Aorta (tissue), 5 donors: ENCODE data around the gene WDR88. TPM values are rescaled to one million over a fixed set of nuclear protein-coding genes. Genes with fewer than 3 reads are reported as not detected.

Experiments used
- ATAC-seq: fragments of 200-7000 bp; cut with Tn5 transposase; one replicate; pipeline ENCODE4 v1.9.1; 2022; ENCODE audit warnings: moderate library complexity; ENCODE audit not compliant: low FRiP score
- DNase-seq, 2 donors: peaks; one replicate each; pipeline ENCODE4 v3.0.0-alpha.2; 2020
- H3K27ac ChIP-seq, 2 donors: one replicate each; pipeline ENCODE4 v1.5.1; 2013; ENCODE audit warnings: low read length in 2 of 2, mild to moderate bottlenecking in 2 of 2, moderate library complexity in 2 of 2, control low read depth in 1 of 2, inconsistent platforms in 1 of 2, low read depth in 1 of 2
- H3K27me3 ChIP-seq, 2 donors: one replicate each; pipeline ENCODE4 v1.6.1; 2013; ENCODE audit warnings: control low read depth in 1 of 2, low read length in 1 of 2, mild to moderate bottlenecking in 1 of 2, moderate library complexity in 1 of 2; ENCODE audit not compliant: insufficient read depth in 2 of 2, control insufficient read depth in 1 of 2
- H3K36me3 ChIP-seq, 2 donors: one replicate each; pipeline ENCODE4 v1.6.1; 2013; ENCODE audit warnings: control low read depth in 1 of 2, low read length in 1 of 2, mild to moderate bottlenecking in 1 of 2; ENCODE audit not compliant: insufficient read depth in 2 of 2, control insufficient read depth in 1 of 2
- H3K4me1 ChIP-seq, 2 donors: one replicate each; pipeline ENCODE4 v1.6.1; 2013; ENCODE audit warnings: low read length in 2 of 2, control low read depth in 1 of 2, mild to moderate bottlenecking in 1 of 2, moderate library complexity in 1 of 2; ENCODE audit not compliant: insufficient read depth in 2 of 2, control insufficient read depth in 1 of 2
- H3K4me3 ChIP-seq, 2 donors: one replicate each; pipeline ENCODE4 v1.5.1; 2013; ENCODE audit warnings: low read length in 2 of 2, control low read depth in 1 of 2, mild to moderate bottlenecking in 1 of 2
- H3K9me3 ChIP-seq: one replicate; pipeline ENCODE4 v1.6.1; 2013; ENCODE audit warnings: mild to moderate bottlenecking, low read length; ENCODE audit not compliant: control insufficient read depth
- WGBS, 2 donors: extraction: QIAGEN DNeasy Blood & Tissue Kit; methylation state at CpG; one replicate each; pipeline ENCODE4 v1.1.7; 2013; 5-methylcytosine and 5-hydroxymethylcytosine counted together
- intact Hi-C, 2 donors: fragments of 100-400 bp; cut with DNase I; formaldehyde crosslinking; loops; one replicate each; pipeline versions ENCODE4 v1.14.2 to v1.15.0; 2022
- polyA plus RNA-seq, 2 donors: library from polyadenylated mRNA; stranded (reverse); fragments of 200-250 nt; gene quantifications; one replicate each; pipeline ENCODE4 v1.2.3, GENCODE V29; 2013
- total RNA-seq, 2 donors: library from RNA; stranded (reverse); fragmentation: NEBNext Ultra II Directional; extraction: Animal tissue kit (Norgen Biotek cat#: 25700); gene quantifications; one replicate each; pipeline ENCODE4 v1.2.1, GENCODE V29; 2021
- donor health status: healthy with polysubstance abuse.
- donor health status: Bipolar disorder and iron deficiency.
- donor health status: DM: no; HTN: no; CAD: no.
- donor health status: DM: no; HTN: no; CAD: no.
- donor health status: DM: yes; HTN: yes; CAD: no.

WDR88 gene
- total and polyA plus RNA-seq, 4 donors: not detected

DNA sequence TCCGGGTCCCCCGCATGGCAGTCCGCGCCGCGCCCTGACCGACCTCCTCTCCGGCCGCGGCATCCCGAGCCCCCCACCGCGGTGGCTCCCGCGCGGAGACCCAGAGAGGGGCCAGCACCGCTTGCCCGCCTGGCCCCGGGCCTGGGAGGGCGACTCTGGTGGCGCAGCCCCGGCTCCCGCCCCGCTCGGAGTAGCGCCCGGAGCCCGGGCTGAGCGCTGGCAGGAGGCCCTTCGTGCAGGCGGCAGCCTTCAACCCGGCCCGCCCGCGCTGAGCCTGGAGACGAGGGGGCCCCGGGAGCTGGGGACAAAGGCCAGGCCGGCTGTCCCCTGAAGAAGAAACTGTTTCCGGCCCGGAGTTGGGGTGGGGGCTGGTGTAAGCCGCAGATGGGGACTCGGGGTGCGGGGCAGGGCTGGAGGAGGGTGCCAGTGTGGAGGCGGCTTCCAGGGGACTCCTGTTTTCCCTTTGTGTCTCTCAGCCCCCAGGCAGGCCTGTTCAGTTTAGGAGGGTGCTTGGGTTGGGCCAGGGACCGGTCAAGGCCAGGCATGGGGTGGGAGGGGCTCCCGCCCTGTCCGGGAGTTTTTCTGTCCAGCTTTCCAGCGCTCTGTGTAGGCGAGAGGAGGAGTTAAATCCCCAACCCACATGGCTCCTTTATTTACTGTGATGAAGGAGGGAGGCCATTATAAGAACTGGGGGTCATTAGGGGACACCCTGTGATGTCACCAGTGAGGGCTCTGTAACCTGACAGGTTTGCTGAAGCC, 63.2 kb downstream of the WDR88 start:
- DNase-seq (peak in 1 of 2 donors; percentile 67), ATAC-seq (peak; percentile 49)
- Histone ChIP-seq H3K27ac (no peak overlapping the region), H3K4me1 (no peaks in the 10 kb centered on the region), H3K36me3 (no peaks in the 10 kb centered on the region), H3K4me3 (peak overlapping the region; percentile 76 to 81), H3K9me3 (no peaks in the 10 kb centered on the region), H3K27me3 (no peaks in the 10 kb centered on the region)
- WGBS, 2 donors: 1% methylated on average over 34 to 49 of the region's 49 CpGs
- intact Hi-C loops: no loop called here

- no peaks in the 10 kb centered on the region for H3K4me1 ChIP-seq
- DNase-seq (no peak), ATAC-seq (peak; percentile 20)
- H3K4me3 ChIP-seq: peak overlapping the region in 1 of 2 donors; percentile 81
- no peaks in the 10 kb centered on the region for H3K36me3 ChIP-seq
- H3K9me3 ChIP-seq: no peaks in the 10 kb centered on the region
- no peak overlapping the region for H3K27ac ChIP-seq
- H3K27me3 ChIP-seq: no peaks in the 10 kb centered on the region
- intact Hi-C loops: no loop called here
- WGBS, 2 donors: 81 to 85% methylated on average over 17 of the region's 17 CpGs
Measured at GRCh38 chr19:33195645-33196347, 63.9 kb downstream of the WDR88 start.

DNA sequence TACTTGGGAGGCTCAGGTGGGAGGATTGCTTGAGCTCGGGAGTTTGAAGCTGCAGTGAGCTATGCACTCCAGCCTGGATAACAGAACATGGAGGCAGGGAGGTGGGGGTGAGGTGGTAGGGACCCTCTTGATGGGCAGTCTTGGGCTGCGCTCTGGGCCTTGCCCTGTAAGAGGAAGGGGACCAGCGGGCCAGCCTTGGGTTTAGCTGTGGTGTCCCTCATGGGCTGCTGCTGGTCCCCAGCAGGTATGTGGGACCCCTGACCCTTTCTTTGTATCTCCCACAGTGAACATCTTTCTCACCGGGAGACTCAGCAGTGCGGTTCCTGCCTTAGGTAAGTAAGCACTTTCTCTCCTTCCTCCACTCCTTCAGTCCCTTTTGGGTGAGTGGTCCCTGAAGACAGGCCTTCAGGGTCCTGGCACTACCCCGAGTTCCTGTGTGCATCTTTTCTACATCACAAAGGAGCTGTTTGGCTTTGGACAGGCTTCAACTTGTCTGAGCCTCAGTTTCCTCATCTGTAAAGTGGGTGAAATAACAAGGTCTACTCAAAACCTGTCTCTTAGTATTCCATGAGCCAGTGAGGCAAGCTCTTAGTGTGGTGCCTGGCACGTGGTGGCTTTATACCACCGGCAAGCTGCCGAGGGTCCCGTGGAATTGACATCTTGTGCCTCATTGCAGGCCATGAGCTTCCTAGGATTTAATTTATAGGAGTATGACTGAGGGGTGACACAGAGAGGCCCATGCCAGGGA, 64.7 kb downstream of the WDR88 start:
- H3K27me3 ChIP-seq: no peaks in the 10 kb centered on the region
- H3K27ac ChIP-seq: no peak overlapping the region
- H3K9me3 ChIP-seq: no peaks in the 10 kb centered on the region
- no peak for DNase-seq
- no peak for ATAC-seq
- WGBS, 2 donors: 96 to 97% methylated on average over 10 of the region's 10 CpGs
- H3K4me1 ChIP-seq: no peaks in the 10 kb centered on the region
- H3K4me3 ChIP-seq: no peak overlapping the region
- intact Hi-C loops: no loop called here
- no peaks in the 10 kb centered on the region for H3K36me3 ChIP-seq

- DNase-seq: no peak
- Histone ChIP-seq H3K4me1 (no peaks in the 10 kb centered on the region), H3K27ac (no peak overlapping the region), H3K9me3 (no peaks in the 10 kb centered on the region), H3K4me3 (no peak overlapping the region), H3K27me3 (no peaks in the 10 kb centered on the region), H3K36me3 (no peaks in the 10 kb centered on the region)
- WGBS, 2 donors: 93 to 95% methylated on average over 11 of the region's 11 CpGs
- ATAC-seq: no peak
- intact Hi-C loops: no loop called here
Measured at GRCh38 chr19:33197591-33198000, 65.7 kb downstream of the WDR88 start.

DNA sequence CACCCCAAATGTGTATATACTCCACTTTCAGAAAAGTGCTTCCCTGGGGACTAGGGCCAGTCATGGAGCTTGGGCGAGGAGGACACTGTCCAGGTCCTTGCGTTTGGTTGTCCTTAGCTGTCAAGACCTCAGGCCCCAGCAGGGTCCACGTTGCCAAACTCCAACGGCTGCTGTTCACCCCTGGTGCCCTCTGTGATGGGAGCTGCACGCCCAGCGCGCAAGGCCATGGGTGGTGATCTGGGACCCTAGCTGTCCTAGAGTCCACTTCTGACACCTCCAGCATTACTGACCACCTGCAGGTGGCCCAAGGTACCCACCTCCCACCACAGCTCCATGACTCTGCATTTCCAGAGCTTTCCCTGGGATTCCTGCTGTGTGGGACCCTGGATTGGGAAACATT, 66.3 kb downstream of the WDR88 start:
- H3K4me1 ChIP-seq: no peaks in the 10 kb centered on the region
- no peaks in the 10 kb centered on the region for H3K36me3 ChIP-seq
- H3K27me3 ChIP-seq: no peaks in the 10 kb centered on the region
- H3K4me3 ChIP-seq: no peak overlapping the region
- 89 to 94% methylated on average over 7 of the region's 7 CpGs for WGBS, 2 donors
- intact Hi-C loops: no loop called here
- no peak overlapping the region for H3K27ac ChIP-seq
- H3K9me3 ChIP-seq: no peaks in the 10 kb centered on the region
- ATAC-seq (no peak), DNase-seq (no peak)

GRCh38 chr19:33199441-33200265, 67.7 kb downstream of the WDR88 start:
- no peak for ATAC-seq
- Histone ChIP-seq H3K27ac (no peak overlapping the region), H3K9me3 (no peaks in the 10 kb centered on the region), H3K4me1 (no peaks in the 10 kb centered on the region), H3K27me3 (no peaks in the 10 kb centered on the region), H3K4me3 (no peak overlapping the region), H3K36me3 (no peaks in the 10 kb centered on the region)
- WGBS, 2 donors: 81 to 87% methylated on average over 8 of the region's 8 CpGs
- no peak for DNase-seq
- intact Hi-C loops: no loop called here

DNA sequence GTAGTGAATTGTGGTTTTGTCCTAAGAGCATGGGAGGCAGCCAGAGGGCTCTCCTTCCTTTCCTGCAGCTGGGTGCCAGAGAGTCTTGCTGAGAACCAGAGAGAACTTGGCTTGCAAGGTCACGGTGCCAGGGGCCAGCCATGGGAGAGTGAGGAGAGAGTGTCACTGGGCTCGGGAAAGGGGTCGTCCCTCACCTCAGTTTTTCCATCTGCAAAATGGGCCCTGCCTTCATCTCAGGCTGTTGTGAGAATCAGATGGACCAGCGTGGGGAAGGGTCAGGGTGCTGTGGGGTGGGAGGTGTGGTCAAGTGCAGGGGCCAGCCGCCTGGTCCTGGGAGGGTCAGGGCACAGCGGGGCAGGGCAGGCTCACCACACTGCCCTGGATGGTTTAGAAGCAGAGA, 69.6 kb downstream of the WDR88 start:
- no peaks in the 10 kb centered on the region for H3K4me1 ChIP-seq
- H3K36me3 ChIP-seq: no peaks in the 10 kb centered on the region
- H3K27me3 ChIP-seq: no peaks in the 10 kb centered on the region
- H3K9me3 ChIP-seq: no peaks in the 10 kb centered on the region
- H3K4me3 ChIP-seq: no peak overlapping the region
- H3K27ac ChIP-seq: no peak overlapping the region
- WGBS, 2 donors: 93 to 96% methylated on average over 6 of the region's 6 CpGs
- no peak for ATAC-seq
- DNase-seq: no peak
- intact Hi-C loops: no loop called here

DNA sequence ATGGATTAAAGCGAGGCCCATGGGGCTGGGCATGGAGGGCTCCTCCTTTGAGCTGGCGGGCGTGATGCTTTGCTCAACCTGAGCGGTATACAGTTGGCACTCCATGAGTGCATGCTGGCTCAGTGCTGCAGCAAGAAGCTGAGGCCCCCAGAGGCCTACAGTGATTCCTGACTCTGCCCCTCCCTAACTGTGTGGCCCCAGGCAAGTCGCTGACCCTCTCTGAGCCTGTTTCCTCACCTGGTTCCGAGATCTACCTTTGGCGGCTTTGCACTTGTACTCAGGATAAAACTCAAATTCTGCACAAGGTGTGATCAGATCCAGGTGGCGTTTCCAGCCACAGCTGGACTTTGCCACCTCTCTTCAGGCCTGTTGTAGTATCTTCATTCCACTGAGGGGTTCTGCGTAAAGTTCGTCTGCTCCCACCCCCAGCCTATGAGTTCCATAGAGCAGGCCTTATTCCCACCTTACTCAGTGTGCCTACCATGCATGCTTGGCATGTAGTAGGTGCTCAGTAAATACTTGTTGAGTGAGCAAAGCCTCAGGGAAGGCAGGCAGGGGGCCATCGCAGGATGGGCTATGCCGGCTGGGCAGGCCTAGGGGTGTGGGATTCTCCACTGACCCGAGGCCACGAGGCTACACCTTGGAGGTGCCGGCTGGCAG, 70.1 kb downstream of the WDR88 start:
- ATAC-seq (no peak), DNase-seq (no peak)
- Histone ChIP-seq H3K27me3 (no peaks in the 10 kb centered on the region), H3K4me1 (no peaks in the 10 kb centered on the region), H3K4me3 (no peak overlapping the region), H3K9me3 (no peaks in the 10 kb centered on the region), H3K36me3 (peaks cover 0 to 1% of the 10 kb centered on the region in 2 donors), H3K27ac (no peak overlapping the region)
- intact Hi-C loops: no loop called here
- WGBS, 2 donors: 96 to 98% methylated on average over 15 of the region's 15 CpGs
